HepG2 (cell line): Measurements from ENCODE around the gene VPS4A. TPM values are rescaled to one million over a fixed set of nuclear protein-coding genes. Genes with fewer than 3 reads are reported as not detected.

Experiments used
- ARID2 ChIP-seq: sonication (generic); formaldehyde crosslinking; IDR thresholded peaks from 2 replicates; pipeline ENCODE4 v1.8.1; 2022; ENCODE audit warnings: mild to moderate bottlenecking, missing genetic modification reagents, borderline replicate concordance
- ARNT2 ChIP-seq: sonication (generic); formaldehyde crosslinking; IDR thresholded peaks from 2 replicates; pipeline ENCODE4 v1.8.0; 2022; ENCODE audit warnings: mild to moderate bottlenecking, low read depth, missing genetic modification reagents, moderate library complexity
- MXD3 ChIP-seq: IDR thresholded peaks from 2 replicates; pipeline ENCODE4 v1.6.1; 2016; ENCODE audit warnings: mild to moderate bottlenecking, missing biosample characterization, missing genetic modification reagents
- NFYB ChIP-seq: sonication (generic); formaldehyde crosslinking; IDR thresholded peaks from 2 replicates; pipeline ENCODE4 v1.4.0; 2020; ENCODE audit warnings: missing genetic modification reagents
- POGZ ChIP-seq: sonication (generic); formaldehyde crosslinking; IDR thresholded peaks from 2 replicates; pipeline ENCODE4 v1.4.0; 2020; ENCODE audit warnings: mild to moderate bottlenecking, missing genetic modification reagents
- POLR2AphosphoS5 ChIP-seq: IDR thresholded peaks from 2 replicates; pipeline ENCODE4 v1.6.1; 2012; ENCODE audit warnings: low read depth, low read length
- SIX4 ChIP-seq: sonication (generic); formaldehyde crosslinking; IDR thresholded peaks from 2 replicates; pipeline ENCODE4 v1.4.0; 2020; ENCODE audit warnings: missing genetic modification reagents
- SMC3 ChIP-seq: IDR thresholded peaks from 2 replicates; pipeline ENCODE4 v1.6.1; 2011; ENCODE audit warnings: low read length, improper control_type of control experiment
- STAT5B ChIP-seq: sonication (generic); formaldehyde crosslinking; IDR thresholded peaks from 2 replicates; pipeline ENCODE4 v1.4.0; 2020; ENCODE audit warnings: missing genetic modification reagents
- ZNF230 ChIP-seq: sonication (generic); formaldehyde crosslinking; IDR thresholded peaks from 2 replicates; pipeline ENCODE4 v1.4.0; 2020; ENCODE audit warnings: mild to moderate bottlenecking, missing genetic modification reagents
- ZNF33A ChIP-seq: sonication (generic); formaldehyde crosslinking; IDR thresholded peaks from 2 replicates; pipeline ENCODE4 v1.5.1; 2020; ENCODE audit warnings: missing genetic modification reagents, mild to moderate bottlenecking, moderate library complexity, borderline replicate concordance
- ZNF34 ChIP-seq: sonication (generic); formaldehyde crosslinking; IDR thresholded peaks from 2 replicates; pipeline ENCODE4 v1.4.0; 2020; ENCODE audit warnings: mild to moderate bottlenecking, missing genetic modification reagents, borderline replicate concordance
- ZNF569 ChIP-seq: sonication (generic); formaldehyde crosslinking; IDR thresholded peaks from 2 replicates; pipeline ENCODE4 v1.5.0; 2020; ENCODE audit warnings: mild to moderate bottlenecking, missing genetic modification reagents, moderate library complexity, borderline replicate concordance
- ZNF589 ChIP-seq: sonication (generic); formaldehyde crosslinking; conservative IDR thresholded peaks from 2 replicates; pipeline ENCODE4 v1.8.0; 2022; ENCODE audit warnings: mild to moderate bottlenecking, moderate library complexity, missing genetic modification reagents
- ZNF713 ChIP-seq: sonication (generic); formaldehyde crosslinking; IDR thresholded peaks from 2 replicates; pipeline ENCODE4 v1.4.0; 2020; ENCODE audit warnings: mild to moderate bottlenecking, missing genetic modification reagents
- ZNF788 ChIP-seq: sonication (generic); formaldehyde crosslinking; IDR thresholded peaks from 2 replicates; pipeline ENCODE4 v1.5.0; 2020; ENCODE audit warnings: mild to moderate bottlenecking, missing genetic modification reagents, borderline replicate concordance
- ZNF792 ChIP-seq: IDR thresholded peaks from 2 replicates; pipeline ENCODE4 v1.6.1; 2016
- polyA plus RNA-seq, 8 experiments: library from polyadenylated mRNA; depleted of rRNA in 3 of 8; stranded (reverse) in 7 of 8; unstranded in 1 of 8; fragments of >200 nt; fragmentation: Illumina TruSeq in 4 of 8; extraction: Trizol in 4 of 8; gene quantifications; 2 replicates each; pipeline versions ENCODE4 v1.2.1 to v1.2.3, GENCODE V29; 2011 to 2016; ENCODE audit warnings: low read depth in 4 of 8, missing spikeins in 1 of 8, mixed read lengths in 1 of 8; ENCODE audit not compliant: insufficient read depth in 1 of 8
- total RNA-seq, 5 experiments: library from RNA; depleted of rRNA; stranded (reverse); fragments of >200 nt; fragmentation: Illumina TruSeq; extraction: Trizol; gene quantifications; 2 replicates each; pipeline ENCODE4 v1.2.3, GENCODE V29; 2016; ENCODE audit warnings: low read depth in 1 of 5
- TF ChIP-seq, protein P1 (sequence below): conservative IDR thresholded peaks from 2 replicates; pipeline ENCODE4 v1.6.1; 2018; ENCODE audit warnings: missing genetic modification reagents
- TF ChIP-seq, protein P2 (sequence below): sonication (generic); formaldehyde crosslinking; IDR thresholded peaks from 2 replicates; pipeline ENCODE4 v1.8.0; 2022; ENCODE audit warnings: low read depth, missing genetic modification reagents
- TF ChIP-seq, protein P3 (sequence below): sonication (generic); formaldehyde crosslinking; IDR thresholded peaks from 2 replicates; pipeline ENCODE4 v1.5.0; 2020; ENCODE audit warnings: mild to moderate bottlenecking, missing genetic modification reagents
- TF ChIP-seq, protein P4 (sequence below): sonication (generic); formaldehyde crosslinking; IDR thresholded peaks from 2 replicates; pipeline ENCODE4 v1.8.1; 2023; ENCODE audit warnings: missing genetic modification reagents, mild to moderate bottlenecking, borderline replicate concordance
- TF ChIP-seq, protein P5 (sequence below): sonication (generic); formaldehyde crosslinking; IDR thresholded peaks from 2 replicates; pipeline ENCODE4 v1.5.1; 2020; ENCODE audit warnings: missing genetic modification reagents, mild to moderate bottlenecking, borderline replicate concordance

Gene VPS4A
- total and polyA plus RNA-seq, 2 of the 13 experiments (the other 11 are each of a cell fraction or from before 2014, with no cell fraction given), result 13.2 to 27.9 TPM

DNA sequence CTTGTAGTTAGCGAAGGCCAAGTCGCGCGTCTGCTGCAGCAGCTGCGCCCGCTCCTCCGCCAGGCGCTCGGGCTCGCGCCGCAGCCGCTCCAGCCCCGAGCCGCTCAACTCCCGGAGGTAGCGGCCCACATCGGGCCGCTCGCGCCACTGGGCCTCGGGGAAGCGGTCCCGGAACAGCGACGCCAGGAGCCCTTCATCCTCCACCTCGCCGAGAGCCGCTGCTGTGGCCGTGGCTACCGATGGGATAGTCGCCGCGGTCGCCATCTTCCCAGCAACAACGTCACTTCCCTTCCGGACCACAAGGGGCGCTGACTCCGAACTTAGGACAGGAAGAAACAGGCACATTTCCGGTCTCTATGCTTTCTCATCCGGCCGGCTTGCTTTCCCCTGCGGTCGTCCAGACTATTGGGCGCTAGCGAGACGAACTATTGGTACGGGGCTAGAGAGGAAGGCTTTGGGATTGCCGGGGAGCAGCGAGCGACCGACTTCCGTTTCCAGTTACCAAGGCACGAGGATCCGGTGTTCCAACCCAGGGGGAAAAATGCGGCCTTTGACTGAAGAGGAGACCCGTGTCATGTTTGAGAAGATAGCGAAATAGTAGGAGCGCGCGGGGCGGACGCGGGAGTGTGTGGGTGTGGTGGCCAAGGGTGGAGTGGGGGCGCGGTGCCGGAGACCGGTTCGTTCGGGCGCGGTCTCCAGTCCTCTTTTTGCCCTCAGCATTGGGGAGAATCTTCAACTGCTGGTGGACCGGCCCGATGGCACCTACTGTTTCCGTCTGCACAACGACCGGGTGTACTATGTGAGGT, 28.3 kb downstream of the VPS4A start, which contains the start of the genes COG8 and NIP7 (continued):
- TF ChIP-seq ARNT2 (CRISPR knock-in tag) (peak; percentile 85), SMC3 (no peak), ZNF230 (CRISPR knock-in tag) (peak; percentile 82), ZNF569 (CRISPR knock-in tag) (no peak; the same call in 1 of the 2 replicates), ZNF792 (CRISPR knock-in tag) (peak; percentile 82), ZNF788 (CRISPR knock-in tag) (peak; percentile 82; the same call in 1 of the 2 replicates), POLR2AphosphoS5 (peak; percentile 94), ARID2 (CRISPR knock-in tag) (peak; percentile 96), ZNF713 (CRISPR knock-in tag) (no peak), ZNF34 (CRISPR knock-in tag) (no peak), ZNF589 (CRISPR knock-in tag) (peak; percentile 53; the same call in 1 of the 2 replicates), SIX4 (CRISPR knock-in tag) (peak; percentile 50), ZNF33A (CRISPR knock-in tag) (peak; percentile 95; the same call in 1 of the 2 replicates), MXD3 (CRISPR knock-in tag) (no peak; the same call in none of the 2 replicates), NFYB (CRISPR knock-in tag) (peak; percentile 65), POGZ (CRISPR knock-in tag) (peak; percentile 100), STAT5B (CRISPR knock-in tag) (no peak; the same call in 1 of the 2 replicates)
- TF ChIP-seq, protein P1, sequence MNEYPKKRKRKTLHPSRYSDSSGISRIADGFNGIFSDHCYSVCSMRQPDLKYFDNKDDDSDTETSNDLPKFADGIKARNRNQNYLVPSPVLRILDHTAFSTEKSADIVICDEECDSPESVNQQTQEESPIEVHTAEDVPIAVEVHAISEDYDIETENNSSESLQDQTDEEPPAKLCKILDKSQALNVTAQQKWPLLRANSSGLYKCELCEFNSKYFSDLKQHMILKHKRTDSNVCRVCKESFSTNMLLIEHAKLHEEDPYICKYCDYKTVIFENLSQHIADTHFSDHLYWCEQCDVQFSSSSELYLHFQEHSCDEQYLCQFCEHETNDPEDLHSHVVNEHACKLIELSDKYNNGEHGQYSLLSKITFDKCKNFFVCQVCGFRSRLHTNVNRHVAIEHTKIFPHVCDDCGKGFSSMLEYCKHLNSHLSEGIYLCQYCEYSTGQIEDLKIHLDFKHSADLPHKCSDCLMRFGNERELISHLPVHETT (CRISPR knock-in tag), result peak; percentile 87
- TF ChIP-seq, protein P2, sequence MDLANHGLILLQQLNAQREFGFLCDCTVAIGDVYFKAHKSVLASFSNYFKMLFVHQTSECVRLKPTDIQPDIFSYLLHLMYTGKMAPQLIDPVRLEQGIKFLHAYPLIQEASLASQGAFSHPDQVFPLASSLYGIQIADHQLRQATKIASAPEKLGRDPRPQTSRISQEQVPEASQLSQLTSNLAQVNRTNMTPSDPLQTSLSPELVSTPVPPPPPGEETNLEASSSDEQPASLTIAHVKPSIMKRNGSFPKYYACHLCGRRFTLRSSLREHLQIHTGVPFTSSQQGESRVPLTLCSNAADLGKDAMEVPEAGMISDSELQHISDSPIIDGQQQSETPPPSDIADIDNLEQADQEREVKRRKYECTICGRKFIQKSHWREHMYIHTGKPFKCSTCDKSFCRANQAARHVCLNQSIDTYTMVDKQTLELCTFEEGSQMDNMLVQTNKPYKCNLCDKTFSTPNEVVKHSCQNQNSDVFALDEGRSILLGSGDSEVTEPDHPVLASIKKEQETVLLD (CRISPR knock-in tag), result peak; percentile 85
- TF ChIP-seq, protein P3, sequence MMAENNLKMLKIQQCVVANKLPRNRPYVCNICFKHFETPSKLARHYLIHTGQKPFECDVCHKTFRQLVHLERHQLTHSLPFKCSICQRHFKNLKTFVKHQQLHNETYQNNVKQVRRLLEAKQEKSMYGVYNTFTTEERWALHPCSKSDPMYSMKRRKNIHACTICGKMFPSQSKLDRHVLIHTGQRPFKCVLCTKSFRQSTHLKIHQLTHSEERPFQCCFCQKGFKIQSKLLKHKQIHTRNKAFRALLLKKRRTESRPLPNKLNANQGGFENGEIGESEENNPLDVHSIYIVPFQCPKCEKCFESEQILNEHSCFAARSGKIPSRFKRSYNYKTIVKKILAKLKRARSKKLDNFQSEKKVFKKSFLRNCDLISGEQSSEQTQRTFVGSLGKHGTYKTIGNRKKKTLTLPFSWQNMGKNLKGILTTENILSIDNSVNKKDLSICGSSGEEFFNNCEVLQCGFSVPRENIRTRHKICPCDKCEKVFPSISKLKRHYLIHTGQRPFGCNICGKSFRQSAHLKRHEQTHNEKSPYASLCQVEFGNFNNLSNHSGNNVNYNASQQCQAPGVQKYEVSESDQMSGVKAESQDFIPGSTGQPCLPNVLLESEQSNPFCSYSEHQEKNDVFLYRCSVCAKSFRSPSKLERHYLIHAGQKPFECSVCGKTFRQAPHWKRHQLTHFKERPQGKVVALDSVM (CRISPR knock-in tag), result peak; percentile 64
- TF ChIP-seq, protein P4, sequence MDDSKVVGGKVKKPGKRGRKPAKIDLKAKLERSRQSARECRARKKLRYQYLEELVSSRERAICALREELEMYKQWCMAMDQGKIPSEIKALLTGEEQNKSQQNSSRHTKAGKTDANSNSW, result peak; percentile 63; the same call in 1 of the 2 replicates
- TF ChIP-seq, protein P5, sequence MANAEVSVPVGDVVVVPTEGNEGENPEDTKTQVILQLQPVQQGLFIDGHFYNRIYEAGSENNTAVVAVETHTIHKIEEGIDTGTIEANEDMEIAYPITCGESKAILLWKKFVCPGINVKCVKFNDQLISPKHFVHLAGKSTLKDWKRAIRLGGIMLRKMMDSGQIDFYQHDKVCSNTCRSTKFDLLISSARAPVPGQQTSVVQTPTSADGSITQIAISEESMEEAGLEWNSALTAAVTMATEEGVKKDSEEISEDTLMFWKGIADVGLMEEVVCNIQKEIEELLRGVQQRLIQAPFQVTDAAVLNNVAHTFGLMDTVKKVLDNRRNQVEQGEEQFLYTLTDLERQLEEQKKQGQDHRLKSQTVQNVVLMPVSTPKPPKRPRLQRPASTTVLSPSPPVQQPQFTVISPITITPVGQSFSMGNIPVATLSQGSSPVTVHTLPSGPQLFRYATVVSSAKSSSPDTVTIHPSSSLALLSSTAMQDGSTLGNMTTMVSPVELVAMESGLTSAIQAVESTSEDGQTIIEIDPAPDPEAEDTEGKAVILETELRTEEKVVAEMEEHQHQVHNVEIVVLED, result peak; percentile 83
